HCT116 (cell line): ENCODE measurements around the gene SYMPK. TPM values are rescaled to one million over a fixed set of nuclear protein-coding genes. Genes with fewer than 3 reads are reported as not detected.

Experiments used
- ATAC-seq: fragments of 200-7000 bp; cut with Tn5 transposase; 2 replicates; pipeline ENCODE4 v1.9.1; 2020; ENCODE audit warnings: mild to moderate bottlenecking, moderate library complexity
- BruUV-seq: library from RNA; stranded (reverse); fragments of 400-500 nt; replicated peaks from 2 replicates; lab custom pipeline; 2021; lab: Mats Ljungman, UMichigan
- CTCF ChIA-PET: fragments of 300-600 bp; sonication (Branson Sonifier 250); formaldehyde crosslinking; loops from one replicate; lab custom pipeline; 2021; ENCODE audit warnings: antibody characterized with exemption; lab: Charles Lee
- POLR2A ChIA-PET: fragments of 300-600, 350-600 bp; sonication (Branson Sonifier 250); formaldehyde crosslinking; loops from one replicate; lab custom pipeline; 2021; ENCODE audit warnings: antibody characterized with exemption; lab: Charles Lee
- RAD21 ChIA-PET, 2 experiments: fragments of 300-600 bp; sonication (Branson Sonifier 250); formaldehyde crosslinking; loops; one replicate each; lab custom pipeline; 2023; ENCODE audit warnings: low total read pairs in 2 of 2; ENCODE audit not compliant: uncharacterized antibody in 2 of 2, unreplicated experiment in 2 of 2, low non-redundant PET in 1 of 2; lab: Charles Lee
- DNase-seq: peaks from one replicate; pipeline ENCODE4 v3.0.0-alpha.2; 2010; ENCODE audit warnings: low read depth, low spot score
- H2AFZ ChIP-seq: fragments of 200-600 bp; shearing (Covaris generic), sonication (generic); 2 replicates; pipeline ENCODE4 v1.6.1; 2017; ENCODE audit warnings: low read depth, mixed run types, mixed read lengths, antibody characterized with exemption, low read length; ENCODE audit not compliant: poor library complexity, severe bottlenecking
- H3K27ac ChIP-seq: 2 replicates; pipeline ENCODE4 v1.5.1; 2012; ENCODE audit warnings: low read depth, low read length
- H3K27me3 ChIP-seq: fragments of 200-600 bp; sonication (generic); 2 replicates; pipeline ENCODE4 v1.6.1; 2016; ENCODE audit warnings: mixed run types, low read length, mixed read lengths; ENCODE audit not compliant: insufficient read depth
- H3K36me3 ChIP-seq, 2 experiments: fragments of 200-500 bp in 1 of 2; fragments of 200-600 bp in 1 of 2; sonication (Bioruptor generic) in 1 of 2; sonication (generic) in 1 of 2; 2 replicates each; pipeline versions ENCODE4 v1.5.1 to v1.6.1; 2014 to 2016; ENCODE audit warnings: low read length in 2 of 2, inconsistent platforms in 1 of 2, mixed read lengths in 1 of 2, mixed run types in 1 of 2; ENCODE audit not compliant: insufficient read depth in 2 of 2, control insufficient read depth in 1 of 2
- H3K4me1 ChIP-seq, 2 experiments: fragments of 200-600 bp in 1 of 2; sonication (generic) in 1 of 2; 2 replicates each; pipeline versions ENCODE4 v1.5.1 to v1.6.1; 2012 to 2017; ENCODE audit warnings: low read length in 2 of 2, inconsistent platforms in 1 of 2, mild to moderate bottlenecking in 1 of 2, mixed read lengths in 1 of 2, mixed run types in 1 of 2, moderate library complexity in 1 of 2; ENCODE audit not compliant: insufficient read depth in 2 of 2, control insufficient read depth in 1 of 2
- H3K4me2 ChIP-seq: fragments of 200-600 bp; sonication (generic); 2 replicates; pipeline ENCODE4 v1.6.1; 2017; ENCODE audit warnings: mixed run types, low read length, mixed read lengths
- H3K4me3 ChIP-seq, 2 experiments: fragments of 200-600 bp in 1 of 2; sonication (generic) in 1 of 2; replicated peaks in 1 of 2; 2 replicates each; pipeline ENCODE4 v1.5.1; 2011 to 2016; ENCODE audit warnings: low read length in 2 of 2, control low read depth in 1 of 2, low read depth in 1 of 2, mild to moderate bottlenecking in 1 of 2, mixed read lengths in 1 of 2, mixed run types in 1 of 2
- H3K79me2 ChIP-seq: fragments of 200-600 bp; sonication (generic); 2 replicates; pipeline ENCODE4 v1.6.1; 2017; ENCODE audit warnings: mild to moderate bottlenecking, mixed run types, low read length, moderate library complexity, mixed read lengths; ENCODE audit not compliant: insufficient read depth
- H3K9ac ChIP-seq: fragments of 200-600 bp; sonication (generic); 2 replicates; pipeline ENCODE4 v1.6.1; 2016; ENCODE audit warnings: low read length, mixed read lengths
- H3K9me2 ChIP-seq: fragments of 200-600 bp; sonication (generic), shearing (Covaris generic); 2 replicates; pipeline ENCODE4 v1.6.1; 2017; ENCODE audit warnings: mixed run types, mild to moderate bottlenecking, moderate library complexity; ENCODE audit not compliant: insufficient read depth
- H3K9me3 ChIP-seq, 2 experiments: fragments of 200-500 bp in 1 of 2; fragments of 200-600 bp in 1 of 2; sonication (Bioruptor generic) in 1 of 2; sonication (generic) in 1 of 2; 2 replicates each; pipeline ENCODE4 v1.6.1; 2014 to 2017; ENCODE audit warnings: low read length in 2 of 2, mixed read lengths in 2 of 2, inconsistent platforms in 1 of 2, low read depth in 1 of 2, mild to moderate bottlenecking in 1 of 2, mixed run types in 1 of 2, moderate library complexity in 1 of 2; ENCODE audit not compliant: control insufficient read depth in 1 of 2, insufficient read depth in 1 of 2
- H4K20me1 ChIP-seq: fragments of 200-600 bp; sonication (generic), shearing (Covaris generic); 2 replicates; pipeline ENCODE4 v1.6.1; 2017; ENCODE audit warnings: mixed run types, mild to moderate bottlenecking, moderate library complexity; ENCODE audit not compliant: insufficient read depth
- ATF3 ChIP-seq: IDR thresholded peaks from 2 replicates; pipeline ENCODE4 v1.6.1; 2012
- CBX3 ChIP-seq: IDR thresholded peaks from 2 replicates; pipeline ENCODE4 v1.6.1; 2012; ENCODE audit warnings: low read depth
- CEBPB ChIP-seq: IDR thresholded peaks from 2 replicates; pipeline ENCODE4 v1.6.1; 2012; ENCODE audit warnings: low read depth
- CTCF ChIP-seq, 3 experiments: fragments of 200-600 bp in 1 of 3; sonication (generic) in 1 of 3; IDR thresholded peaks in 2 of 3; conservative IDR thresholded peaks in 1 of 3; 2 replicates each; pipeline ENCODE4 v1.5.1; 2012 to 2017; ENCODE audit warnings: low read depth in 2 of 3, low read length in 2 of 3, antibody characterized with exemption in 1 of 3, borderline replicate concordance in 1 of 3, control low read depth in 1 of 3, mild to moderate bottlenecking in 1 of 3, mixed read lengths in 1 of 3, mixed run types in 1 of 3, moderate library complexity in 1 of 3; ENCODE audit not compliant: insufficient read depth in 1 of 3
- EGR1 ChIP-seq: IDR thresholded peaks from 2 replicates; pipeline ENCODE4 v1.6.1; 2012; ENCODE audit warnings: low read depth
- ELF1 ChIP-seq: IDR thresholded peaks from 2 replicates; pipeline ENCODE4 v1.6.1; 2012; ENCODE audit warnings: low read depth, borderline replicate concordance
- EZH2 ChIP-seq: fragments of 200-600 bp; sonication (generic); IDR thresholded peaks from 2 replicates; pipeline ENCODE4 v1.6.1; 2017; ENCODE audit warnings: antibody characterized with exemption, mixed run types
- EZH2phosphoT487 ChIP-seq: fragments of 200-600 bp; IDR thresholded peaks from 2 replicates; pipeline ENCODE4 v1.6.1; 2018; ENCODE audit warnings: antibody characterized with exemption, borderline replicate concordance
- MAX ChIP-seq: IDR thresholded peaks from 2 replicates; pipeline ENCODE4 v1.6.1; 2012
- POLR2A ChIP-seq: IDR thresholded peaks from 2 replicates; pipeline ENCODE4 v1.7.0; 2011; ENCODE audit warnings: borderline replicate concordance; ENCODE audit not compliant: insufficient read depth, insufficient read length; ENCODE audit errors: extremely low read depth
- RAD21 ChIP-seq: IDR thresholded peaks from 2 replicates; pipeline ENCODE4 v1.6.1; 2012; ENCODE audit warnings: low read depth, mild to moderate bottlenecking
- REST ChIP-seq: IDR thresholded peaks from 2 replicates; pipeline ENCODE4 v1.6.1; 2012; ENCODE audit warnings: low read depth
- SIN3A ChIP-seq: IDR thresholded peaks from 2 replicates; pipeline ENCODE4 v1.6.1; 2012; ENCODE audit warnings: low read depth
- SP1 ChIP-seq: IDR thresholded peaks from 2 replicates; pipeline ENCODE4 v1.6.1; 2012; ENCODE audit warnings: low read depth
- SRF ChIP-seq: IDR thresholded peaks from 2 replicates; pipeline ENCODE4 v1.6.1; 2012; ENCODE audit warnings: low read depth
- TCF7L2 ChIP-seq: IDR thresholded peaks from 2 replicates; pipeline ENCODE4 v1.7.0; 2011; ENCODE audit warnings: borderline replicate concordance, inconsistent platforms; ENCODE audit not compliant: insufficient read depth, insufficient read length; ENCODE audit errors: extremely low read depth
- YY1 ChIP-seq: IDR thresholded peaks from 2 replicates; pipeline ENCODE4 v1.6.1; 2011; ENCODE audit warnings: low read length, low read depth, moderate library complexity, mild to moderate bottlenecking; ENCODE audit not compliant: insufficient replicate concordance; ENCODE audit errors: extremely low read depth
- ZBTB33 ChIP-seq: IDR thresholded peaks from 2 replicates; pipeline ENCODE4 v1.6.1; 2011; ENCODE audit warnings: mild to moderate bottlenecking, low read length, moderate library complexity; ENCODE audit not compliant: insufficient replicate concordance; ENCODE audit errors: extremely low read depth
- ZFX ChIP-seq: fragments of 450-650 bp; IDR thresholded peaks from 2 replicates; pipeline ENCODE4 v1.6.1; 2017
- ZNF274 ChIP-seq: fragments of 200-500 bp; sonication (Bioruptor generic); IDR thresholded peaks from 2 replicates; pipeline ENCODE4 v1.6.1; 2014; ENCODE audit warnings: mild to moderate bottlenecking, low read depth, low read length, inconsistent platforms
- intact Hi-C: fragments of 100-400 bp; cut with micrococcal nuclease; formaldehyde crosslinking; loops from 2 replicates; pipeline ENCODE4 v1.10.0; 2022
- total RNA-seq: library from RNA; stranded (reverse); gene quantifications from one replicate; pipeline ENCODE4 v1.2.1, GENCODE V29; 2021; ENCODE audit not compliant: unreplicated experiment

The SYMPK gene
- total RNA-seq, 1 experiment from 2014 or later: 117 TPM

- CTCF ChIA-PET: no interaction called here
- BruUV-seq: no TSS peak
These were observed 7.9 kb upstream of the SYMPK start for GRCh38 chr19:45870798-45871197.

More at GRCh38 chr19:45870798-45871197, 7.9 kb upstream of the SYMPK start:
- ChIA-PET POLR2A (interaction anchor here (1.2 kb wide), 1 partner anchor 16 kb away, joined by 6 read pairs; the partner anchor contains the start of gene IRF2BP1), RAD21 (no interaction called here)
- no peaks in the 10 kb centered on the region for H3K27me3 ChIP-seq
- intact Hi-C loops: no loop called here
- TF ChIP-seq ELF1 (no peak), CEBPB (no peak), ZNF274 (no peak), YY1 (no peak), MAX (no peak), ATF3 (no peak), RAD21 (no peak), ZBTB33 (no peak), CTCF (IDR thresholded peaks at IDR 0.05 in 2 of 3, conservative IDR thresholded peaks at IDR 0.05 in 1 of 3; ENCODE audit: borderline replicate concordance in 1 of 3, insufficient read depth in 1 of 3, low read depth in 2 of 3, low read length in 2 of 3) (no peak), SRF (no peak), EZH2 (no peak), TCF7L2 (no peak), SP1 (no peak), EGR1 (no peak), SIN3A (no peak), ZFX (no peak), EZH2phosphoT487 (no peak), POLR2A (no peak), CBX3 (no peak), REST (no peak)
- H3K4me1 ChIP-seq: peaks cover 0 to 10% of the 10 kb centered on the region in 2 experiments; a peak in 2 of 4 replicates
- H2AFZ ChIP-seq: no peak overlapping the region
- ATAC-seq (no peak), DNase-seq (no peak)
- H3K9me2 ChIP-seq: no peaks in the 10 kb centered on the region
- H3K4me2 ChIP-seq: peak overlapping the region; percentile 23; the same call in 1 of the 2 replicates
- no peaks in the 10 kb centered on the region for H3K9me3 ChIP-seq
- H3K36me3 ChIP-seq: no peaks in the 10 kb centered on the region; a peak in 1 of 4 replicates
- no peak overlapping the region for H3K4me3 ChIP-seq
- H3K79me2 ChIP-seq: no peaks in the 10 kb centered on the region
- no peak overlapping the region for H3K27ac ChIP-seq
- no peak overlapping the region for H3K9ac ChIP-seq
- H4K20me1 ChIP-seq: no peaks in the 10 kb centered on the region
